DND-41 (cell line): ENCODE results near the gene CCDC169.

ENCODE experiments used
- ATAC-seq: fragments of 200-7000 bp; cut with Tn5 transposase; 3 replicates; pipeline ENCODE4 v1.9.1; 2021; ENCODE audit warnings: low read depth; ENCODE audit not compliant: insufficient read depth
- DNase-seq: peaks from one replicate; pipeline ENCODE4 v3.0.0-alpha.2; 2020
- H2AFZ ChIP-seq: 2 replicates; pipeline ENCODE4 v1.6.0; 2012; ENCODE audit warnings: low read depth, low read length
- H3K27ac ChIP-seq: 2 replicates; pipeline ENCODE4 v1.5.1; 2012; ENCODE audit warnings: low read length, inconsistent platforms
- H3K27me3 ChIP-seq: fragments of 200-600 bp; sonication (generic); 2 replicates; pipeline ENCODE4 v1.6.0; 2012; ENCODE audit warnings: low read length, mild to moderate bottlenecking, inconsistent platforms; ENCODE audit not compliant: insufficient read depth, poor library complexity
- H3K36me3 ChIP-seq: 2 replicates; pipeline ENCODE4 v1.5.1; 2012; ENCODE audit warnings: low read length, inconsistent platforms; ENCODE audit not compliant: insufficient read depth
- H3K4me1 ChIP-seq: 2 replicates; pipeline ENCODE4 v1.5.1; 2012; ENCODE audit warnings: mild to moderate bottlenecking, low read length; ENCODE audit not compliant: insufficient read depth
- H3K4me2 ChIP-seq: 2 replicates; pipeline ENCODE4 v1.6.0; 2012; ENCODE audit warnings: mild to moderate bottlenecking, moderate library complexity, low read length, inconsistent platforms; ENCODE audit not compliant: insufficient read depth
- H3K4me3 ChIP-seq, 2 experiments: fragments of 200-600 bp in 1 of 2; shearing (Covaris generic) in 1 of 2; 2 replicates each; pipeline ENCODE4 v1.5.1; 2012 to 2016; ENCODE audit warnings: inconsistent platforms in 2 of 2, low read length in 2 of 2, mild to moderate bottlenecking in 2 of 2, low read depth in 1 of 2, moderate library complexity in 1 of 2
- H3K79me2 ChIP-seq: 2 replicates; pipeline ENCODE4 v1.6.0; 2012; ENCODE audit warnings: low read length, inconsistent platforms; ENCODE audit not compliant: insufficient read depth
- H3K9ac ChIP-seq: 2 replicates; pipeline ENCODE4 v1.6.0; 2012; ENCODE audit warnings: low read depth, mild to moderate bottlenecking, inconsistent platforms, low read length, moderate library complexity
- H3K9me3 ChIP-seq: 2 replicates; pipeline ENCODE4 v1.5.1; 2012; ENCODE audit warnings: low read length, moderate library complexity, mild to moderate bottlenecking, inconsistent platforms; ENCODE audit not compliant: insufficient read depth, severe bottlenecking
- H4K20me1 ChIP-seq: 2 replicates; pipeline ENCODE4 v1.6.0; 2012; ENCODE audit warnings: low read length; ENCODE audit not compliant: insufficient read depth
- CTCF ChIP-seq: IDR thresholded peaks from 2 replicates; pipeline ENCODE4 v1.5.1; 2012; ENCODE audit warnings: borderline replicate concordance, low read length, moderate library complexity, mild to moderate bottlenecking; ENCODE audit not compliant: poor library complexity, severe bottlenecking; ENCODE audit errors: extremely low read depth
- EZH2 ChIP-seq: IDR thresholded peaks from 3 replicates; pipeline ENCODE4 v1.6.1; 2012; ENCODE audit warnings: borderline replicate concordance, low read depth, mild to moderate bottlenecking, moderate library complexity, low read length, inconsistent platforms; ENCODE audit not compliant: severe bottlenecking

Gene CCDC169

GRCh38 chr13:36273431-36273830, 24.2 kb downstream of the CCDC169 start:
- Histone ChIP-seq H3K4me1 (no peaks in the 10 kb centered on the region), H3K4me2 (no peak overlapping the region), H3K9ac (no peak overlapping the region), H3K27me3 (no peaks in the 10 kb centered on the region), H3K36me3 (no peaks in the 10 kb centered on the region), H3K79me2 (no peaks in the 10 kb centered on the region), H3K4me3 (no peak overlapping the region), H3K27ac (no peak overlapping the region), H2AFZ (no peak overlapping the region), H3K9me3 (no peaks in the 10 kb centered on the region), H4K20me1 (no peaks in the 10 kb centered on the region)
- no peak for DNase-seq
- TF ChIP-seq CTCF (no peak), EZH2 (no peak)
- ATAC-seq: no peak

GRCh38 chr13:36261976-36262375, 35.6 kb downstream of the CCDC169 start:
- H3K27ac ChIP-seq: no peak overlapping the region
- H3K4me3 ChIP-seq: no peak overlapping the region
- no peaks in the 10 kb centered on the region for H4K20me1 ChIP-seq
- no peak for ATAC-seq
- H3K36me3 ChIP-seq: no peaks in the 10 kb centered on the region
- no peaks in the 10 kb centered on the region for H3K9me3 ChIP-seq
- H3K27me3 ChIP-seq: no peaks in the 10 kb centered on the region
- H2AFZ ChIP-seq: no peak overlapping the region
- H3K79me2 ChIP-seq: no peaks in the 10 kb centered on the region
- no peak overlapping the region for H3K9ac ChIP-seq
- no peak for TF ChIP-seq CTCF
- no peak for TF ChIP-seq EZH2
- DNase-seq: no peak
- no peaks in the 10 kb centered on the region for H3K4me1 ChIP-seq
- no peak overlapping the region for H3K4me2 ChIP-seq

GRCh38 chr13:36261011-36261410, 36.6 kb downstream of the CCDC169 start:
- Histone ChIP-seq H3K9me3 (no peaks in the 10 kb centered on the region), H3K27ac (no peak overlapping the region), H4K20me1 (no peaks in the 10 kb centered on the region), H3K27me3 (no peaks in the 10 kb centered on the region), H3K79me2 (no peaks in the 10 kb centered on the region), H3K4me3 (no peak overlapping the region), H2AFZ (no peak overlapping the region), H3K9ac (no peak overlapping the region), H3K4me2 (no peak overlapping the region), H3K36me3 (no peaks in the 10 kb centered on the region), H3K4me1 (no peaks in the 10 kb centered on the region)
- ATAC-seq (no peak), DNase-seq (no peak)
- TF ChIP-seq EZH2: no peak
- TF ChIP-seq CTCF: no peak
